Measurements from ENCODE around the gene EPB41L4A. TPM values are rescaled to one million over a fixed set of nuclear protein-coding genes. Genes with fewer than 3 reads are reported as not detected.

The EPB41L4A gene
- total and polyA plus RNA-seq, 11 donors = 6.4 to 34.5 (median 16.2) TPM

DNA sequence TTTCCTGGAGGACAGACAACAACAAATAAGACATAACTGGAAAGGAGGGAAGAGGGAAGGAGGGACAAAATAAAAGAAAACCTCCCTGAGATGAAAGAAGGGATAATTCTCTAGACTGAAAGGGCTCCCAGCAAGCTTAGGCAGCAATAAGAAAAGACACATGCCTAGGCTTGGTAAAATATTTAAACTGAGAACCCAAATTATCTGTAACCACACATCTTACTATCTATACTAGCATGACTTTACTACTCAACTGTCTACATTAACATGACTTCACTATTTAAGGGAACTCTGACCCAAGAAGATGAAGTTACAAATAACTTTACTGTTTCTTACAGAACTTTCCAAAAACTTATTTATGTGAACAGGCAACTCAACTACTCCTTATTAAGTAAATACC is 95.9 kb downstream of the EPB41L4A start:
- ATAC-seq (no peak), DNase-seq (no peak)
- Histone ChIP-seq H3K36me3 (peaks cover 0 to 3% (median 0%) of the 10 kb centered on the region in 9 donors), H3K4me1 (peaks cover 0 to 17% (median 3%) of the 10 kb centered on the region in 12 donors), H3K27me3 (no peaks in the 10 kb centered on the region), H3K4me3 (no peak overlapping the region), H3K9me3 (no peaks in the 10 kb centered on the region), H3K27ac (no peak overlapping the region)
- TF ChIP-seq, protein P1, sequence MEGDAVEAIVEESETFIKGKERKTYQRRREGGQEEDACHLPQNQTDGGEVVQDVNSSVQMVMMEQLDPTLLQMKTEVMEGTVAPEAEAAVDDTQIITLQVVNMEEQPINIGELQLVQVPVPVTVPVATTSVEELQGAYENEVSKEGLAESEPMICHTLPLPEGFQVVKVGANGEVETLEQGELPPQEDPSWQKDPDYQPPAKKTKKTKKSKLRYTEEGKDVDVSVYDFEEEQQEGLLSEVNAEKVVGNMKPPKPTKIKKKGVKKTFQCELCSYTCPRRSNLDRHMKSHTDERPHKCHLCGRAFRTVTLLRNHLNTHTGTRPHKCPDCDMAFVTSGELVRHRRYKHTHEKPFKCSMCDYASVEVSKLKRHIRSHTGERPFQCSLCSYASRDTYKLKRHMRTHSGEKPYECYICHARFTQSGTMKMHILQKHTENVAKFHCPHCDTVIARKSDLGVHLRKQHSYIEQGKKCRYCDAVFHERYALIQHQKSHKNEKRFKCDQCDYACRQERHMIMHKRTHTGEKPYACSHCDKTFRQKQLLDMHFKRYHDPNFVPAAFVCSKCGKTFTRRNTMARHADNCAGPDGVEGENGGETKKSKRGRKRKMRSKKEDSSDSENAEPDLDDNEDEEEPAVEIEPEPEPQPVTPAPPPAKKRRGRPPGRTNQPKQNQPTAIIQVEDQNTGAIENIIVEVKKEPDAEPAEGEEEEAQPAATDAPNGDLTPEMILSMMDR (IDR thresholded peaks at IDR 0.05) = no peak
- no peak for TF ChIP-seq POLR2A (IDR thresholded peaks at IDR 0.05)
- intact Hi-C loops (cut with DNase I) = no loop called here

DNA sequence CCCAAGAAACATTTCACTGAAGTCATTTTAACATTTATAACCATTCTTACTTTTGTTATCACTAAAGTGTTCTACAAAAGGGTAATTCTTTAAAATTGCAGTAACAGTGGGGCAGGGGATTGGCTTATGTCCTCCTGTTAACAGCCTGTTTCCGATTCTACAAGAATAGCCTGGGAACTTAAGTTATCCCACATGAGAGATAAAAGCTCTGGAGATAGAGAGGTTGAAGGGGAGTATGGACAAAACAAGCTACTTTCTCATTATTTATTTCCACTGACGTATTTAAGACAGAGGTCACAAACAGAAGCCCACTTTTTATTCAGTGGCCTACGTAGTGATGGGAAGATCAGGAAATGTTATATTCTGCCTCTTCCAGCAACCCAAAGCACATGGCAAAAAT is 98.7 kb downstream of the EPB41L4A start:
- Histone ChIP-seq H3K9me3 (no peaks in the 10 kb centered on the region), H3K4me3 (no peak overlapping the region), H3K4me1 (peaks cover 0 to 30% (median 7%) of the 10 kb centered on the region in 12 donors), H3K27ac (no peak overlapping the region), H3K36me3 (peaks cover 0 to 3% (median 0%) of the 10 kb centered on the region in 9 donors), H3K27me3 (no peaks in the 10 kb centered on the region)
- ATAC-seq (peak in 3 of 4 donors; percentile 28 to 40 (median 36)), DNase-seq (no peak)
- 42 to 56% (median 45%) methylated on average over 3 of the region's 3 CpGs for WGBS, 4 donors
- intact Hi-C loops (cut with DNase I) = no loop called here
- TF ChIP-seq POLR2A (IDR thresholded peaks at IDR 0.05) = no peak
- TF ChIP-seq, protein P1 (IDR thresholded peaks at IDR 0.05) = no peak

DNA sequence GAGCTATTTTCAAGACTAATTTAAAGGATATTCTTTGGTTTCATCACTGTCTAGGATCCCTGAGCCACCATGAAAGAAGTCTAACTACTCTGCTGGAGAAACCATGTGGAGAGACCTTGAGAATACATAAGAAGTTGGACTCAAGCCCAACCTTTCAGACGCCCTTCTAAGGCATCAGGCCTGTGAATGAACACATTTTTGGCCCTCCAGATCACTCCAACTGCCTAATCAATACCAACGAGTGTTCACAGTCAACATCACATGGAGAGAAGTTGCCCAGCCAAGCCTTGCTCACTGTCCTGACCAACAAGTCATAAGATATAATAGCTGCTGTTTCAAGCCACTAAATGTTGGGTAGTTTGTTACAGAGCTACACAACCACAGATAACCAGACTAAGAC is 100.7 kb downstream of the EPB41L4A start:
- no peaks in the 10 kb centered on the region for H3K27me3 ChIP-seq
- 43 to 59% (median 53%) methylated on average over 2 of the region's 2 CpGs for WGBS, 4 donors
- TF ChIP-seq, protein P1 (IDR thresholded peaks at IDR 0.05) = no peak
- no peak for TF ChIP-seq POLR2A (IDR thresholded peaks at IDR 0.05)
- intact Hi-C loops (cut with DNase I) = no loop called here
- no peaks in the 10 kb centered on the region for H3K9me3 ChIP-seq
- ATAC-seq = no peak
- H3K4me3 ChIP-seq = no peak overlapping the region
- H3K27ac ChIP-seq = no peak overlapping the region
- peaks cover 0 to 3% (median 0%) of the 10 kb centered on the region in 9 donors for H3K36me3 ChIP-seq
- H3K4me1 ChIP-seq = peaks cover 0 to 30% (median 7%) of the 10 kb centered on the region in 12 donors
- no peak for DNase-seq

DNA sequence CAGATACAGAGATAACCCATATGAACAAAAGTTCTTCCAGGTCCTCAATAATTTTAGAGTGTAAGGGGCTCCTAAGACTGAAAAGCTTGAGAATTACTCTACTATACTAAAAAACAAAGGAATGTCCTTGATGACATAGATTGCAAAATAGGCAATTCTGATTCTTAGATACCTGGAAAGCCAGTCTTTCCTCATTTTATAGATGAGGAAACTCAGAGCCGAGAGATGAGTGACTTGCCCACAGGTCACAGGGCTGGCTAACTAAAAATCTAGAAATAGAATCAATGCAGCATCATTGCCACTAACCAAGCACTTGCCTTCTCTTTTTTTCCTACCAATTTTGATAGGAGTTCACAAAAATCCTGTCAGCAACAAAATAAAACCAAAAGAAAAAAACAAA is 101.2 kb downstream of the EPB41L4A start:
- Histone ChIP-seq H3K27ac (no peak overlapping the region), H3K36me3 (peaks cover 0 to 3% (median 0%) of the 10 kb centered on the region in 9 donors), H3K9me3 (no peaks in the 10 kb centered on the region), H3K4me1 (peaks cover 0 to 30% (median 7%) of the 10 kb centered on the region in 12 donors), H3K4me3 (no peak overlapping the region), H3K27me3 (no peaks in the 10 kb centered on the region)
- 91 to 97% (median 93%) methylated on average over 1 of the region's 1 CpG for WGBS, 4 donors
- DNase-seq (no peak), ATAC-seq (no peak)
- TF ChIP-seq POLR2A (IDR thresholded peaks at IDR 0.05) = no peak
- TF ChIP-seq, protein P1 (IDR thresholded peaks at IDR 0.05) = no peak
- intact Hi-C loops (cut with DNase I) = no loop called here
